K562 (cell line): ENCODE results near the gene SRCAP. TPM values are rescaled to one million over a fixed set of nuclear protein-coding genes. Genes with fewer than 3 reads are reported as not detected.

Source experiments
- ATAC-seq: fragments of 200-7000 bp; cut with Tn5 transposase; 3 replicates; pipeline ENCODE4 v1.9.1; 2020; ENCODE audit warnings: moderate library complexity
- BruUV-seq: library from RNA; stranded (reverse); fragments of 400-500 nt; replicated peaks from 2 replicates; lab custom pipeline; 2021; lab: Mats Ljungman, UMichigan
- CTCF ChIA-PET: fragments of 300-600 bp; formaldehyde crosslinking; extraction: SDS; loops from one replicate; lab custom pipeline; 2021; ENCODE audit warnings: low intra/inter-chr PET ratio; lab: Yijun Ruan, JAX
- POLR2A ChIA-PET: fragments of 300-600, 350-650 bp; sonication (Branson Sonifier 250); formaldehyde crosslinking; extraction: SDS; loops from one replicate; lab custom pipeline; 2021; ENCODE audit warnings: antibody characterized with exemption, inconsistent platforms; lab: Yijun Ruan, JAX
- DNase-seq, 4 experiments: peaks; one replicate each; pipeline versions ENCODE4 v3.0.0 to v3.0.0-alpha.2; 2011 to 2018; ENCODE audit warnings: low spot score in 3 of 4, mixed read lengths in 3 of 4; ENCODE audit errors: extremely low read depth in 1 of 4
- FAIRE-seq: peaks from 2 replicates; lab custom pipeline; 2011; peaks lifted over from hg19 to GRCh38; lab: Jason Lieb, UNC
- H2AFZ ChIP-seq: 2 replicates; pipeline ENCODE4 v1.6.0; 2011; ENCODE audit warnings: low read depth, low read length, control low read depth, inconsistent platforms
- H3K27ac ChIP-seq: fragments of 200-600 bp; 3 replicates; pipeline ENCODE4 v1.8.0; 2011; ENCODE audit warnings: low read depth, mild to moderate bottlenecking, control low read depth, inconsistent platforms, low read length, moderate library complexity, mixed read lengths; ENCODE audit errors: extremely low read depth
- H3K27me3 ChIP-seq, 2 experiments: fragments of 300-600 bp in 1 of 2; 2 replicates in 1 of 2; 3 replicates in 1 of 2; pipeline versions ENCODE4 v1.6.0 to v1.8.0; 2011; ENCODE audit warnings: inconsistent platforms in 2 of 2, low read length in 2 of 2, mild to moderate bottlenecking in 1 of 2, mixed read lengths in 1 of 2, moderate library complexity in 1 of 2; ENCODE audit not compliant: control insufficient read depth in 2 of 2, insufficient read depth in 2 of 2
- H3K36me3 ChIP-seq: fragments of 300-600 bp; 3 replicates; pipeline ENCODE4 v1.8.0; 2011; ENCODE audit warnings: mild to moderate bottlenecking, low read length, inconsistent platforms; ENCODE audit not compliant: control insufficient read depth, insufficient read depth
- H3K4me1 ChIP-seq, 2 experiments: fragments of 200-600 bp in 1 of 2; replicated peaks in 1 of 2; 2 replicates in 1 of 2; 3 replicates in 1 of 2; pipeline versions ENCODE4 v1.5.1 to v1.8.0; 2011; ENCODE audit warnings: inconsistent platforms in 2 of 2, low read length in 2 of 2, mild to moderate bottlenecking in 1 of 2, mixed read lengths in 1 of 2, moderate library complexity in 1 of 2; ENCODE audit not compliant: control insufficient read depth in 2 of 2, insufficient read depth in 2 of 2
- H3K4me2 ChIP-seq: 2 replicates; pipeline ENCODE4 v1.6.1; 2011; ENCODE audit warnings: low read length, control low read depth, inconsistent platforms, mixed read lengths; ENCODE audit not compliant: insufficient read depth
- H3K4me3 ChIP-seq: fragments of 200-600 bp; sonication (generic), shearing (Covaris generic); 2 replicates; pipeline ENCODE4 v1.5.1; 2016; ENCODE audit warnings: control low read depth, inconsistent platforms
- H3K79me2 ChIP-seq: fragments of 200-600 bp; 3 replicates; pipeline ENCODE4 v1.8.0; 2011; ENCODE audit warnings: low read length, inconsistent platforms; ENCODE audit not compliant: control insufficient read depth, insufficient read depth
- H3K9ac ChIP-seq, 2 experiments: 2 replicates each; pipeline versions ENCODE4 v1.6.0 to v1.6.1; 2011; ENCODE audit warnings: low read depth in 2 of 2, low read length in 2 of 2, control low read depth in 1 of 2, inconsistent platforms in 1 of 2, mild to moderate bottlenecking in 1 of 2, mixed read lengths in 1 of 2; ENCODE audit not compliant: insufficient read depth in 1 of 2
- H3K9me1 ChIP-seq: one replicate; pipeline ENCODE4 v1.6.0; 2011; ENCODE audit warnings: inconsistent platforms, mild to moderate bottlenecking, low read length, moderate library complexity; ENCODE audit not compliant: control insufficient read depth, insufficient read depth
- H3K9me3 ChIP-seq: replicated peaks from 2 replicates; pipeline ENCODE4 v1.5.1; 2011; ENCODE audit warnings: low read depth, low read length, inconsistent platforms; ENCODE audit not compliant: control insufficient read depth, insufficient read depth
- H4K20me1 ChIP-seq: replicated peaks from 2 replicates; pipeline ENCODE4 v1.6.1; 2011; ENCODE audit warnings: low read length, inconsistent platforms, mixed read lengths; ENCODE audit not compliant: control insufficient read depth, insufficient read depth
- WGBS: fragments of 100-300 bp; shearing (Covaris generic); methylation state at CpG from one replicate; pipeline ENCODE4 v1.1.6; 2016; ENCODE audit warnings: low coverage, mixed read lengths; ENCODE audit not compliant: insufficient coverage; ENCODE audit errors: missing lambda C conversion rate; 5-methylcytosine and 5-hydroxymethylcytosine counted together
- in situ Hi-C: fragments of 300-500 bp; cut with MboI; formaldehyde crosslinking; loops from 4 replicates; pipeline ENCODE4 v1.15.0; 2018; ENCODE audit warnings: inconsistent platforms, mixed read lengths
- intact Hi-C: fragments of 100-400 bp; cut with micrococcal nuclease; formaldehyde crosslinking; loops from 2 replicates; pipeline ENCODE4 v1.14.2; 2022
- polyA plus RNA-seq, 8 experiments: library from polyadenylated mRNA; depleted of rRNA in 4 of 8; stranded (reverse) in 5 of 8; unstranded in 3 of 8; fragments of >200 nt; fragmentation: Nextera tagmentation in 2 of 8; fragmentation: Illumina TruSeq in 1 of 8; extraction: Ambion mirVana in 2 of 8; extraction: Trizol in 1 of 8; gene quantifications; 2 replicates each; pipeline versions ENCODE4 v1.2.1 to v1.2.3, GENCODE V29; 2011 to 2014; ENCODE audit warnings: inconsistent platforms in 1 of 8, missing spikeins in 1 of 8
- total RNA-seq, 7 experiments: library from RNA; depleted of rRNA in 6 of 7; stranded (reverse); fragments of >200 nt in 6 of 7; fragmentation: Illumina TruSeq in 2 of 7; extraction: Trizol in 2 of 7; gene quantifications; 2 replicates each; pipeline versions ENCODE4 v1.2.1 to v1.2.3, GENCODE V29; 2011 to 2021; ENCODE audit warnings: low replicate concordance in 1 of 7
- TF ChIP-seq, protein P1 (sequence below): fragments of 200-800 bp; sonication (Bioruptor generic); IDR thresholded peaks from 2 replicates; pipeline ENCODE4 v1.6.1; 2017; ENCODE audit warnings: missing genetic modification characterization, missing compliant biosample characterization
- TF ChIP-seq, protein P2 (sequence below): fragments of 250-450 bp; sonication (Bioruptor Pico); IDR thresholded peaks from 2 replicates; pipeline ENCODE4 v1.4.0; 2020

The SRCAP gene
- total and polyA plus RNA-seq, 9 of the 15 experiments (the other 6 are each of a cell fraction or from before 2014, with no cell fraction given) = 0.21 to 62.6 (median 5.8) TPM

DNA sequence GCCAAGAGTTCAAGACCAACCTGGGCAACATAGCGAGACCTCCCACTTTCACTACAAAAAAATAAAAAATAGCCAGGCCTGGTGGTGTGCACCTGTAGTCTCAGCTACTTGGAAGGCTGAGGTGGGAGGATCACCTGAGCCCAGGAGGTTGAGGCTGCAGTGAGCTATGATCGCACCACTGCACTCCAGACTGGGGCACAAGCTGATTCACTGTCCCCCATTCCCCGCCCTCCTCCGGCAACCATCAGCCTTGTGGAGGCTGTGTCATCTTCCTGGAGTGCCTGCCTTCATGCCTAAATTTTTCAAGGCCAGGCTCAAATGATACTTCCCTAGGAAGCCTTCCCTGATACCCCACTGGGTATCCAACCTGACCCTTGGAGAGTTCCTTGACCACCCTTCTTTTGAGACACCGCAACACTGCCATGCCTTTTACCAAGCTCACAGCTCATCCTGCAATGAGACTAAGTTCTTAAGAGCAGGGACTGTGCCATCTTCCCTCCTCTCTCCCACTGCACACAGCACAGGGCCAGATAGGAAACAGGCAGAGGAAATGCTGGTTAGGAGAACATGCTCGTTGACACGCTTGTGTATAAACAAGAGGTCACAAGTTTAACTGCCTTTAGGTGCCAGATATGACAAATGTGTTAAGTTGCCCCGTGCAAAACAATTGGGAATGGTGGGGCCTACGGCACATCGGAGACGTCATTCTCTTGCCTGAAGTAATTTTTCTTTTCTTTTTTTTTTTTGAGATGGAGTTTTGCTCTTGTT is 3.9 kb upstream of the SRCAP start:
- Histone ChIP-seq H2AFZ (peak overlapping the region; percentile 78), H3K9me1 (no peaks in the 10 kb centered on the region), H3K27me3 (no peaks in the 10 kb centered on the region), H3K27ac (peak overlapping the region; percentile 18; the same call in 2 of the 3 replicates), H3K4me2 (peak overlapping the region; percentile 23; the same call in 1 of the 2 replicates), H3K36me3 (peaks cover 8% of the 10 kb centered on the region; the same call in 2 of the 3 replicates), H4K20me1 (0 out of 2 replicates have a peak, but pooled peaks cover 7% of the 10 kb centered on the region), H3K9me3 (no peaks in the 10 kb centered on the region), H3K79me2 (peaks cover 17% of the 10 kb centered on the region), H3K4me3 (no peak overlapping the region), H3K9ac (peak overlapping the region in 1 of 2 experiments; percentile 78; a peak in 2 of 4 replicates), H3K4me1 (peaks cover 27 to 32% of the 10 kb centered on the region in 2 experiments)
- ChIA-PET POLR2A (interaction anchor here (0.6 to 2.3 kb wide), 6 partner anchors 11 to 330 kb away, joined by 3 to 11 read pairs (median 4); no protein-coding TSS in a partner anchor), CTCF (interaction anchor here (0.7 kb wide), 1 partner anchor 149 kb away, joined by 5 read pairs; no protein-coding TSS in a partner anchor)
- intact Hi-C loops = loop anchor here (10.0 kb wide), 1 partner anchor 160 kb away; the partner anchor contains the start of gene ZNF747
- TF ChIP-seq, protein P1, sequence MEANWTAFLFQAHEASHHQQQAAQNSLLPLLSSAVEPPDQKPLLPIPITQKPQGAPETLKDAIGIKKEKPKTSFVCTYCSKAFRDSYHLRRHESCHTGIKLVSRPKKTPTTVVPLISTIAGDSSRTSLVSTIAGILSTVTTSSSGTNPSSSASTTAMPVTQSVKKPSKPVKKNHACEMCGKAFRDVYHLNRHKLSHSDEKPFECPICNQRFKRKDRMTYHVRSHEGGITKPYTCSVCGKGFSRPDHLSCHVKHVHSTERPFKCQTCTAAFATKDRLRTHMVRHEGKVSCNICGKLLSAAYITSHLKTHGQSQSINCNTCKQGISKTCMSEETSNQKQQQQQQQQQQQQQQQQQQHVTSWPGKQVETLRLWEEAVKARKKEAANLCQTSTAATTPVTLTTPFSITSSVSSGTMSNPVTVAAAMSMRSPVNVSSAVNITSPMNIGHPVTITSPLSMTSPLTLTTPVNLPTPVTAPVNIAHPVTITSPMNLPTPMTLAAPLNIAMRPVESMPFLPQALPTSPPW (CRISPR knock-in tag) = peak; percentile 45
- TF ChIP-seq, protein P2, sequence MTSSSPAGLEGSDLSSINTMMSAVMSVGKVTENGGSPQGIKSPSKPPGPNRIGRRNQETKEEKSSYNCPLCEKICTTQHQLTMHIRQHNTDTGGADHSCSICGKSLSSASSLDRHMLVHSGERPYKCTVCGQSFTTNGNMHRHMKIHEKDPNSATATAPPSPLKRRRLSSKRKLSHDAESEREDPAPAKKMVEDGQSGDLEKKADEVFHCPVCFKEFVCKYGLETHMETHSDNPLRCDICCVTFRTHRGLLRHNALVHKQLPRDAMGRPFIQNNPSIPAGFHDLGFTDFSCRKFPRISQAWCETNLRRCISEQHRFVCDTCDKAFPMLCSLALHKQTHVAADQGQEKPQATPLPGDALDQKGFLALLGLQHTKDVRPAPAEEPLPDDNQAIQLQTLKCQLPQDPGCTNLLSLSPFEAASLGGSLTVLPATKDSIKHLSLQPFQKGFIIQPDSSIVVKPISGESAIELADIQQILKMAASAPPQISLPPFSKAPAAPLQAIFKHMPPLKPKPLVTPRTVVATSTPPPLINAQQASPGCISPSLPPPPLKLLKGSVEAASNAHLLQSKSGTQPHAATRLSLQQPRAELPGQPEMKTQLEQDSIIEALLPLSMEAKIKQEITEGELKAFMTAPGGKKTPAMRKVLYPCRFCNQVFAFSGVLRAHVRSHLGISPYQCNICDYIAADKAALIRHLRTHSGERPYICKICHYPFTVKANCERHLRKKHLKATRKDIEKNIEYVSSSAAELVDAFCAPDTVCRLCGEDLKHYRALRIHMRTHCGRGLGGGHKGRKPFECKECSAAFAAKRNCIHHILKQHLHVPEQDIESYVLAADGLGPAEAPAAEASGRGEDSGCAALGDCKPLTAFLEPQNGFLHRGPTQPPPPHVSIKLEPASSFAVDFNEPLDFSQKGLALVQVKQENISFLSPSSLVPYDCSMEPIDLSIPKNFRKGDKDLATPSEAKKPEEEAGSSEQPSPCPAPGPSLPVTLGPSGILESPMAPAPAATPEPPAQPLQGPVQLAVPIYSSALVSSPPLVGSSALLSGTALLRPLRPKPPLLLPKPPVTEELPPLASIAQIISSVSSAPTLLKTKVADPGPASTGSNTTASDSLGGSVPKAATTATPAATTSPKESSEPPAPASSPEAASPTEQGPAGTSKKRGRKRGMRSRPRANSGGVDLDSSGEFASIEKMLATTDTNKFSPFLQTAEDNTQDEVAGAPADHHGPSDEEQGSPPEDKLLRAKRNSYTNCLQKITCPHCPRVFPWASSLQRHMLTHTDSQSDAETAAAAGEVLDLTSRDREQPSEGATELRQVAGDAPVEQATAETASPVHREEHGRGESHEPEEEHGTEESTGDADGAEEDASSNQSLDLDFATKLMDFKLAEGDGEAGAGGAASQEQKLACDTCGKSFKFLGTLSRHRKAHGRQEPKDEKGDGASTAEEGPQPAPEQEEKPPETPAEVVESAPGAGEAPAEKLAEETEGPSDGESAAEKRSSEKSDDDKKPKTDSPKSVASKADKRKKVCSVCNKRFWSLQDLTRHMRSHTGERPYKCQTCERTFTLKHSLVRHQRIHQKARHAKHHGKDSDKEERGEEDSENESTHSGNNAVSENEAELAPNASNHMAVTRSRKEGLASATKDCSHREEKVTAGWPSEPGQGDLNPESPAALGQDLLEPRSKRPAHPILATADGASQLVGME (CRISPR knock-in tag) = no peak
- 52% methylated on average over 11 of the region's 11 CpGs for WGBS
- no peak for ATAC-seq
- in situ Hi-C loops = no loop called here
- DNase-seq = peak in 1 of 4 experiments; percentile 43
- BruUV-seq = no TSS peak
- peak; percentile 74 for FAIRE-seq
